ENCODE measurements around the gene EIF1.

The EIF1 gene

GRCh38 chr17:41654678-41655607, 33.7 kb upstream of the EIF1 start:
- H3K27ac ChIP-seq: peak overlapping the region; percentile 100
- no peak for DNase-seq (ENCODE audit: low read depth, low spot score)

- H3K27ac ChIP-seq: peak overlapping the region; percentile 100
- peak; percentile 100 for DNase-seq (ENCODE audit: low read depth, low spot score)
Observed at GRCh38 chr17:41655611-41656111, 33.0 kb upstream of the EIF1 start.

- no peak for DNase-seq (ENCODE audit: low read depth, low spot score)
- H3K27ac ChIP-seq: peak overlapping the region; percentile 100
Observed at GRCh38 chr17:41656249-41657023, 32.2 kb upstream of the EIF1 start.

GRCh38 chr17:41657176-41657754, 31.4 kb upstream of the EIF1 start:
- H3K27ac ChIP-seq: peak overlapping the region; percentile 100
- DNase-seq (ENCODE audit: low read depth, low spot score): no peak

- no peak for DNase-seq (ENCODE audit: low read depth, low spot score)
- peak overlapping the region; percentile 100 for H3K27ac ChIP-seq
Observed at GRCh38 chr17:41657936-41658335, 30.7 kb upstream of the EIF1 start.

- H3K27ac ChIP-seq: peak overlapping the region; percentile 100
Observed at GRCh38 chr17:41658846-41659245, 29.8 kb upstream of the EIF1 start.

GRCh38 chr17:41659427-41660212, 29.1 kb upstream of the EIF1 start:
- DNase-seq (ENCODE audit: low read depth, low spot score): no peak
- peak overlapping the region; percentile 100 for H3K27ac ChIP-seq

More at GRCh38 chr17:41658846-41659245, 29.8 kb upstream of the EIF1 start:
- DNase-seq (ENCODE audit: low read depth, low spot score): no peak

GRCh38 chr17:41660221-41660711, 28.4 kb upstream of the EIF1 start:
- DNase-seq (ENCODE audit: low read depth, low spot score): no peak
- H3K27ac ChIP-seq: peak overlapping the region; percentile 100

GRCh38 chr17:41663451-41664171, 25.1 kb upstream of the EIF1 start:
- no peak for DNase-seq (ENCODE audit: low read depth, low spot score)
- H3K27ac ChIP-seq: peak overlapping the region; percentile 100

- H3K27ac ChIP-seq: peak overlapping the region; percentile 100
- DNase-seq (ENCODE audit: low read depth, low spot score): no peak
Observed at GRCh38 chr17:41664172-41664457, 24.6 kb upstream of the EIF1 start.

- DNase-seq (ENCODE audit: low read depth, low spot score): no peak
- peak overlapping the region; percentile 100 for H3K27ac ChIP-seq
Observed at GRCh38 chr17:41664587-41665565, 23.8 kb upstream of the EIF1 start.

- DNase-seq (ENCODE audit: low read depth, low spot score): no peak
- peak overlapping the region; percentile 100 for H3K27ac ChIP-seq
Observed at GRCh38 chr17:41665566-41666236, 23.0 kb upstream of the EIF1 start.

GRCh38 chr17:41666237-41666641, 22.4 kb upstream of the EIF1 start:
- DNase-seq (ENCODE audit: low read depth, low spot score): no peak
- H3K27ac ChIP-seq: peak overlapping the region; percentile 100

- DNase-seq (ENCODE audit: low read depth, low spot score): no peak
- H3K27ac ChIP-seq: peak overlapping the region; percentile 100
Observed at GRCh38 chr17:41666708-41667279, 21.9 kb upstream of the EIF1 start.

- no peak for DNase-seq (ENCODE audit: low read depth, low spot score)
- H3K27ac ChIP-seq: peak overlapping the region; percentile 100
Observed at GRCh38 chr17:41667280-41668041, 21.2 kb upstream of the EIF1 start.

- H3K27ac ChIP-seq: no peak overlapping the region
- no peak for DNase-seq (ENCODE audit: low read depth, low spot score)
Observed at GRCh38 chr17:41672153-41672552, 16.5 kb upstream of the EIF1 start.
